GM10248 (cell line): ENCODE measurements around the gene PRICKLE3.

Experiments
- CTCF ChIA-PET: fragments of 300-600 bp; sonication (Branson Sonifier 250); formaldehyde crosslinking; extraction: SDS; loops from one replicate; lab custom pipeline; 2021; ENCODE audit warnings: antibody characterized with exemption; lab: Yijun Ruan, JAX
- POLR2A ChIA-PET: fragments of 350-650 bp; sonication (Branson Sonifier 250); formaldehyde crosslinking; extraction: SDS; loops from one replicate; lab custom pipeline; 2020; ENCODE audit warnings: antibody characterized with exemption; lab: Yijun Ruan, JAX
- DNase-seq: peaks from one replicate; pipeline ENCODE4 v3.0.0; 2012; ENCODE audit errors: extremely low spot score
- CTCF ChIP-seq: IDR thresholded peaks from 2 replicates; pipeline ENCODE4 v1.5.1; 2012; ENCODE audit warnings: mild to moderate bottlenecking, low read depth; ENCODE audit errors: extremely low read depth, missing control alignments, control extremely low read depth

PRICKLE3 gene

GRCh38 chrX:49178537-49178936, 7.6 kb downstream of the PRICKLE3 start:
- ChIA-PET CTCF (no interaction called here), POLR2A (no interaction called here)
- no peak for DNase-seq
- TF ChIP-seq CTCF, result no peak

- no peak for DNase-seq
- no peak for TF ChIP-seq CTCF
- ChIA-PET POLR2A (no interaction called here), CTCF (interaction anchor here (1.0 to 1.2 kb wide), 2 partner anchors 13 to 14 kb away, joined by 3 to 4 read pairs; no protein-coding TSS in a partner anchor)
Observed at GRCh38 chrX:49177873-49178480, 8.2 kb downstream of the PRICKLE3 start.

- TF ChIP-seq CTCF, result no peak
- POLR2A ChIA-PET, result no interaction called here
- DNase-seq, result no peak
- CTCF ChIA-PET, result interaction anchor here (1.0 to 1.2 kb wide), 2 partner anchors 13 kb away, joined by 3 to 4 read pairs; no protein-coding TSS in a partner anchor
Observed at GRCh38 chrX:49177338-49177833, 8.8 kb downstream of the PRICKLE3 start.

- no peak for DNase-seq
- CTCF ChIA-PET, result interaction anchor here (1.0 to 1.2 kb wide), 2 partner anchors 13 to 14 kb away, joined by 3 to 4 read pairs; no protein-coding TSS in a partner anchor
- no peak for TF ChIP-seq CTCF
- POLR2A ChIA-PET, result no interaction called here
Observed at GRCh38 chrX:49176421-49177326, 9.5 kb downstream of the PRICKLE3 start.

GRCh38 chrX:49175435-49176274, 10.5 kb downstream of the PRICKLE3 start:
- CTCF ChIA-PET, result interaction anchor here (0.7 to 1.5 kb wide), 3 partner anchors 9 to 20 kb away, joined by 3 to 4 read pairs (median 3); no protein-coding TSS in a partner anchor
- no peak for DNase-seq
- no peak for TF ChIP-seq CTCF
- POLR2A ChIA-PET, result no interaction called here
